Loucy (cell line): ENCODE data around the gene ARPC4.

Experiments
- EZH2phosphoT487 ChIP-seq: fragments of 200-600 bp; IDR thresholded peaks from 2 replicates; pipeline ENCODE4 v1.6.1; 2018; ENCODE audit warnings: antibody characterized with exemption, mild to moderate bottlenecking, moderate library complexity, borderline replicate concordance
- TF ChIP-seq, protein P1 (sequence below): fragments of 200-600 bp; sonication (generic); conservative IDR thresholded peaks from 2 replicates; pipeline ENCODE4 v1.5.1; 2014; ENCODE audit warnings: mild to moderate bottlenecking, antibody characterized with exemption, low read length

DNA sequence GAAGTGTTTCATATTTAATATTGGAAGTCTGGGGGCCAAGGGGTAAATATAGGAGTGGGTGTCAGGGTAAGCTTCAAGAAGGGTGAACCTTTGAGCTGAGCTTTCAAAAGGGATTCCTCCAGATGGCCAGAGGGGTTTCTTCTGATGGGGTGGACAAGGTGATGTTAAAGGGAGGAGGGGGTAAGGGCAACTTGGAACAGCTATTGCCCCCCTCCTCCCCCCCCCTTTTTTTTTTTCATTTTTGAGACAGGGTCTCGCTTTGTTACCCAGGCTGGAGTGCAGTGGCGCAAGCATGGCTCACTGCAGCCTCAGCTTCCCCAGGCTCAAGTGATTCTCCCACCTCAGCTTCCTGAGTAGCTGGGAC is 15.1 kb downstream of the ARPC4 start:
- TF ChIP-seq, protein P1, sequence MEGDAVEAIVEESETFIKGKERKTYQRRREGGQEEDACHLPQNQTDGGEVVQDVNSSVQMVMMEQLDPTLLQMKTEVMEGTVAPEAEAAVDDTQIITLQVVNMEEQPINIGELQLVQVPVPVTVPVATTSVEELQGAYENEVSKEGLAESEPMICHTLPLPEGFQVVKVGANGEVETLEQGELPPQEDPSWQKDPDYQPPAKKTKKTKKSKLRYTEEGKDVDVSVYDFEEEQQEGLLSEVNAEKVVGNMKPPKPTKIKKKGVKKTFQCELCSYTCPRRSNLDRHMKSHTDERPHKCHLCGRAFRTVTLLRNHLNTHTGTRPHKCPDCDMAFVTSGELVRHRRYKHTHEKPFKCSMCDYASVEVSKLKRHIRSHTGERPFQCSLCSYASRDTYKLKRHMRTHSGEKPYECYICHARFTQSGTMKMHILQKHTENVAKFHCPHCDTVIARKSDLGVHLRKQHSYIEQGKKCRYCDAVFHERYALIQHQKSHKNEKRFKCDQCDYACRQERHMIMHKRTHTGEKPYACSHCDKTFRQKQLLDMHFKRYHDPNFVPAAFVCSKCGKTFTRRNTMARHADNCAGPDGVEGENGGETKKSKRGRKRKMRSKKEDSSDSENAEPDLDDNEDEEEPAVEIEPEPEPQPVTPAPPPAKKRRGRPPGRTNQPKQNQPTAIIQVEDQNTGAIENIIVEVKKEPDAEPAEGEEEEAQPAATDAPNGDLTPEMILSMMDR, result no peak
- no peak for TF ChIP-seq EZH2phosphoT487
